ENCODE results near the gene FUT6. TPM values are rescaled to one million over a fixed set of nuclear protein-coding genes. Genes with fewer than 3 reads are reported as not detected.
"Not testable (repeated sequence)": the region's sequence is repeated elsewhere in the genome, so short reads cannot be mapped to it uniquely, and the experiment has no call there.

Gene FUT6, protein sequence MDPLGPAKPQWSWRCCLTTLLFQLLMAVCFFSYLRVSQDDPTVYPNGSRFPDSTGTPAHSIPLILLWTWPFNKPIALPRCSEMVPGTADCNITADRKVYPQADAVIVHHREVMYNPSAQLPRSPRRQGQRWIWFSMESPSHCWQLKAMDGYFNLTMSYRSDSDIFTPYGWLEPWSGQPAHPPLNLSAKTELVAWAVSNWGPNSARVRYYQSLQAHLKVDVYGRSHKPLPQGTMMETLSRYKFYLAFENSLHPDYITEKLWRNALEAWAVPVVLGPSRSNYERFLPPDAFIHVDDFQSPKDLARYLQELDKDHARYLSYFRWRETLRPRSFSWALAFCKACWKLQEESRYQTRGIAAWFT
- total RNA-seq (not detected), polyA plus RNA-seq (not detected)
- long read RNA-seq, donor 1 = 0 reads
- long read RNA-seq, donor 2 = 0 reads
- long read RNA-seq, donor 3 = 0 reads

DNA sequence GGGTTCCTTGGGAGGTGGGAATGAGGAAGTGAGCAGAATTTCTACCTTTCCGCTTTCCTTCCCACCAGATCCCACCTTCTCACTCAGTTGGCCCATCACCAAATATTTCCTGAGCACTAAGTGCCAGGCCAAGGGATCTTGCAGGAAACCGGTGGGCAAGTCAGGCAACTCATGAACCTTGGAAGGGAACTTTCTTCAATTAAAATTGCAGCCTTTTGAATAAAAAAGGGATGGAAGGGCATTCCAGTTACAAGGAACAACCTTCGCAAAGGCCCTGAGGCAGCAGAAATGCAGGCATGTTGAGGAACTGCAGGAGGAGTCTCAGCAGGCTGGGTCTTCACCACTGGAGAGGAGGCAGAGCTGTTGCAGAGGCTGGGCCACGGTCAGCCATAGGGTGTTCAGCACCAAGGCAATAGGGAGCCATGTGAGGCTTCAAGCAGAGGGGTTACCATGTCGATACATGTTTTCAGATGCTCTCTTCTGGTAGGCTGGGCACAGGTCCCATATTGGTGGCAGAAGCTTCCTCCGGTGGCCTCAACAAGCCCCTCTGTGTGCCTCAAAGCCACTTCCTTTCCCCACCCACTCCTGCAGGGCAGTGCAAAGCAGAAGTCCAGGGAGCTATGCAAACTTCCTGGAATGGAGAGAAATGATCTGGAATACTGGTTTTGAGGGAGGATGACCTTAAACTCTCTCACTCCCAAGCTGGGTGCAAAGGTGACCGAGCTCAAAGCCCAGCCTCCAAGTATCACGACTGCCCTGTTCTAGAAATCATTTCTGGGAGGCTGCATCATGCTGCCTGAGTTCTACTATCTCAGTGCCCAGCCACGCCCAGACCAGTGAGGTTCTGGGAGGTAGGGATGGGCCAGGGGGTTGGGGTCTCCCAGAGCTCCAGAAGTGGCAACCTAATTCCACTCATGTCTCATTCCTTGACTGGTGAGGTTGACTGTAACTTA lies at the start of gene FUT6:
TSS of gene FUT6 (minus strand) at position 638 of the 953 bp plus-strand sequence. CDS start 7,135 bp downstream, outside the sequence.
- WGBS, 4 donors = 77 to 86% (median 82%) methylated on average over 8 to 9 of the region's 9 CpGs
- intact Hi-C loops (cut with DNase I) = loop anchor here in 1 of 10 donors (5.0 kb wide), 1 partner anchor 33 kb away; the partner anchor contains the start of gene FUT5

DNA sequence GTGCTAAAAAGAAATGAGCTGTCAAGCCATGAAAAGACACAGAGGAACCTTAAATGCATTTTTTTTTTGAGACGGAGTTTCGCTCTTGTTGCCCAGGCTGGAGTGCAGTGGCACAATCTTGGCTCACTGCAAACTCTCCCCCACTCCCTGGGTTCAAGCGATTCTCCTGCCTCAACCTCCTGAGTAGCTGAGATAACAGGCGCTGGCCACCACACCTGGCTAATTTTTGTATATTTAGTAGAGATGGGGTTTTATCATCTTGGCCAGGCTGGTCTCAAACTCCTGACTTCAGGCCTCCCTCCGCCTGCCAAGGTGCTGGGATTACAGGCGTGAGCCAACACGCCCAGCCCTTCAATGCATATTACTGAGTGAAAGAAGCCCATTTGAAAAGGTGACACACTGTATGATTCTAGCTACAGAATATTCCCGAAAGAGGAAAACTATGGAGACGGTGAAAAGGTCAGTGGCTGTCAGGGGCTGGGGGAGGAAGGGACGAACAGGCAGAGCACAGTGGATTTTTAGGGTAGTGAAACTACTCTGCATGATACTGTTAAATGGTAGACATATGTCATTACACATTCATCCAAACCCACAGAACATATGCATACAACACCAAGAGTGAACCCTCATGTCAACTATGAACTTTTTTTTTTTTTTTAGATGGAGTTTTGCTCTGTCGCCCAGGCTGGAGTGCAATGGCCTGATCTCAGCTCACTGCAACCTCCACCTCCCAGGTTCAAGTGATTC lies 44.7 kb upstream of the FUT6 start:
- H3K27ac ChIP-seq = peak overlapping the region in 1 of 12 donors; percentile 43
- H3K27me3 ChIP-seq; ATAC-seq; H3K36me3 ChIP-seq; intact Hi-C loops (cut with DNase I); DNase-seq; H3K9me3 ChIP-seq; H3K4me3 ChIP-seq: not testable (repeated sequence)
- peaks cover 0 to 14% (median 9%) of the 10 kb centered on the region in 12 donors for H3K4me1 ChIP-seq
- 76 to 81% (median 78%) methylated on average over 11 of the region's 11 CpGs for WGBS, 4 donors

More for the DNA sequence above, at the start of gene FUT6:
- Histone ChIP-seq H3K36me3 (no peaks in the 10 kb centered on the region), H3K9me3 (no peaks in the 10 kb centered on the region), H3K27ac (no peak within 1 kb of the TSS), H3K4me1 (no peaks in the 10 kb centered on the region), H3K4me3 (no peak within 1 kb of the TSS), H3K27me3 (no peaks in the 10 kb centered on the region)
- ATAC-seq (no peak), DNase-seq (no peak)
- no peak for TF ChIP-seq CTCF (IDR thresholded peaks at IDR 0.05)
- no peak for TF ChIP-seq POLR2A (IDR thresholded peaks at IDR 0.05)

- H3K9me3 ChIP-seq; H3K36me3 ChIP-seq; intact Hi-C loops (cut with DNase I); DNase-seq; ATAC-seq; H3K4me3 ChIP-seq: not testable (repeated sequence)
- 69 to 76% (median 73%) methylated on average over 13 of the region's 13 CpGs for WGBS, 4 donors
- Histone ChIP-seq H3K4me1 (peaks cover 0 to 14% (median 9%) of the 10 kb centered on the region in 12 donors), H3K27me3 (peaks cover 0 to 12% (median 0%) of the 10 kb centered on the region in 9 donors), H3K27ac (peak overlapping the region in 1 of 12 donors; percentile 43)
Measured at GRCh38 chr19:5883157-5883873, 43.8 kb upstream of the FUT6 start.

DNA sequence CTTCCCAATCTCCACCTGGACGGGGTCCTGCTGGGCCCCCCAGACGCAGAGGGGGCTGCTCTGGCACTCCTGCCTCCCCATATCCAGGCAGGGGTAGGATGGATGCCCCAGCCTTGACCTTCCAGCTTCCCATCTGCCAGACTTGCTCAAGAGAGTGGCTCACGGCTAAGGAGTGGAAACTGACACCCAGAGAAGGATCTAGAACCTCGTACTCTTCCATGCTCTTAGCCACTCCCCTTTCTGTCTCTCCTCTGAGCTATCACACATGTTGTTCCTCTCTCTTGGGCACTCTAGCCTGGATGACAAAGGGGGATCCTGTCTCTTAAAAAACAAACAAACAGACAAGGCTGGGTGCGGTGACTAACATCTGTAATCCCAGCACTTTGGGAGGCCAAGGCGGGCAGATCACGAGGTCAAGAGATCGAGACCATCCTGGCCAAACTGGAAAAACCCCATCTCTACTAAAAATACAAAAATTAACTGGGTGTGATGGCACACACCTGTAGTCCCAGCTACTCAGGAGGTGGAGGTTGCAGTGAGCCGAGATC lies 43.0 kb upstream of the FUT6 start:
- intact Hi-C loops (cut with DNase I) = no loop called here
- no peak for DNase-seq

More for the DNA sequence above, 43.0 kb upstream of the FUT6 start:
- peaks cover 0 to 14% (median 9%) of the 10 kb centered on the region in 12 donors for H3K4me1 ChIP-seq
- no peak overlapping the region for H3K4me3 ChIP-seq
- peaks cover 0 to 12% (median 0%) of the 10 kb centered on the region in 9 donors for H3K27me3 ChIP-seq
- H3K27ac ChIP-seq = peak overlapping the region in 1 of 12 donors; percentile 80
- 63 to 73% (median 71%) methylated on average over 9 of the region's 9 CpGs for WGBS, 4 donors
- TF ChIP-seq POLR2A (IDR thresholded peaks at IDR 0.05) = no peak
- TF ChIP-seq CTCF (IDR thresholded peaks at IDR 0.05) = no peak
- H3K36me3 ChIP-seq = no peaks in the 10 kb centered on the region
- ATAC-seq = no peak
- H3K9me3 ChIP-seq = no peaks in the 10 kb centered on the region
